Upper lobe of left lung (tissue), 6 donors: ENCODE data around the gene PLXNA2. TPM values are rescaled to one million over a fixed set of nuclear protein-coding genes. Genes with fewer than 3 reads are reported as not detected.
A peak's percentile ranks its signal among the peaks of the same experiment; 100 is the strongest.

Experiments
- ATAC-seq, 2 donors: fragments of 200-7000 bp; cut with Tn5 transposase; one replicate each; pipeline ENCODE4 v1.9.1; 2022; ENCODE audit warnings: mild to moderate bottlenecking in 2 of 2, moderate library complexity in 2 of 2; ENCODE audit not compliant: low FRiP score in 2 of 2
- DNase-seq, 2 donors: peaks; one replicate each; pipeline ENCODE4 v3.0.0-alpha.2; 2019 to 2020
- H3K27ac ChIP-seq, 4 donors: fragments of 200-600 bp; sonication (generic); one replicate each; pipeline ENCODE4 v1.5.1; 2016 to 2019
- H3K27me3 ChIP-seq, 4 donors: fragments of 200-600 bp; sonication (generic); one replicate each; pipeline ENCODE4 v1.5.1; 2017 to 2019
- H3K36me3 ChIP-seq, 4 donors: fragments of 200-600 bp; sonication (generic); one replicate each; pipeline ENCODE4 v1.5.1; 2016 to 2019
- H3K4me1 ChIP-seq, 4 donors: fragments of 200-600 bp; sonication (generic); one replicate each; pipeline ENCODE4 v1.5.1; 2018 to 2019
- H3K4me3 ChIP-seq, 4 donors: fragments of 200-600 bp; sonication (generic); one replicate each; pipeline ENCODE4 v1.5.1; 2017 to 2019; ENCODE audit warnings: mild to moderate bottlenecking in 2 of 4, moderate library complexity in 1 of 4
- H3K9me3 ChIP-seq, 4 donors: fragments of 200-600 bp; sonication (generic); one replicate each; pipeline ENCODE4 v1.5.1; 2018 to 2019
- CTCF ChIP-seq, 6 experiments: fragments of 450-650 bp in 4 of 6; fragments of 200-600 bp in 2 of 6; sonication (generic) in 2 of 6; IDR thresholded peaks; one replicate each; pipeline ENCODE4 v1.5.1; 2016 to 2019; ENCODE audit warnings: antibody characterized with exemption in 6 of 6
- EP300 ChIP-seq, 4 donors: sonication (generic); formaldehyde crosslinking; IDR thresholded peaks; one replicate each; pipeline ENCODE4 v1.5.1; 2017; ENCODE audit warnings: antibody characterized with exemption in 4 of 4, control low read depth in 2 of 4
- POLR2A ChIP-seq, 4 donors: fragments of 450-650 bp; IDR thresholded peaks; one replicate each; pipeline ENCODE4 v1.5.1; 2016 to 2017; ENCODE audit warnings: antibody characterized with exemption in 4 of 4, mild to moderate bottlenecking in 2 of 4
- POLR2AphosphoS5 ChIP-seq, 2 donors: sonication (generic); formaldehyde crosslinking; IDR thresholded peaks; one replicate each; pipeline ENCODE4 v1.5.1; 2017; ENCODE audit warnings: antibody characterized with exemption in 2 of 2
- WGBS, 2 donors: methylation state at CpG; one replicate each; pipeline ENCODE4 v1.1.5; 2017 to 2018; 5-methylcytosine and 5-hydroxymethylcytosine counted together
- total RNA-seq, 6 donors: library from RNA; depleted of rRNA in 4 of 6; stranded (reverse); fragments of >200 nt in 4 of 6; gene quantifications; one replicate each; pipeline versions ENCODE4 v1.1.0 to v1.2.1, GENCODE V29; 2016 to 2021
- donor health status: DM: no; HTN: no; CAD: no; lungs with moderate emphysema.
- donor health status: DM: no; HTN: yes; CAD: no; lungs with severe emphysema.

PLXNA2 gene
- total RNA-seq, 6 donors from 2014 or later = 77.5 to 150 (median 101) TPM

- Histone ChIP-seq H3K4me1 (peaks cover 85 to 96% (median 86%) of the 10 kb centered on the region in 4 donors), H3K36me3 (peaks cover 0 to 21% (median 0%) of the 10 kb centered on the region in 4 donors), H3K27me3 (no peaks in the 10 kb centered on the region), H3K4me3 (no peak overlapping the region), H3K27ac (peak overlapping the region; percentile 73 to 85 (median 80)), H3K9me3 (no peaks in the 10 kb centered on the region)
- TF ChIP-seq POLR2A (IDR thresholded peaks at IDR 0.05) (no peak), EP300 (IDR thresholded peaks at IDR 0.05) (no peak), CTCF (IDR thresholded peaks at IDR 0.05) (no peak), POLR2AphosphoS5 (IDR thresholded peaks at IDR 0.05) (no peak)
- ATAC-seq (no peak), DNase-seq (no peak)
- WGBS, 2 donors = 71 to 83% methylated on average over 5 of the region's 5 CpGs
These were observed 38.8 kb downstream of the PLXNA2 start for GRCh38 chr1:208205216-208206013.

GRCh38 chr1:208204779-208205178 lies 39.4 kb downstream of the PLXNA2 start:
- DNase-seq = no peak
- Histone ChIP-seq H3K9me3 (no peaks in the 10 kb centered on the region), H3K36me3 (peaks cover 0 to 16% (median 0%) of the 10 kb centered on the region in 4 donors), H3K27me3 (no peaks in the 10 kb centered on the region), H3K27ac (peak overlapping the region; percentile 73 to 85 (median 80)), H3K4me3 (no peak overlapping the region), H3K4me1 (peaks cover 85 to 94% (median 88%) of the 10 kb centered on the region in 4 donors)
- WGBS, 2 donors = 54 to 70% methylated on average over 2 of the region's 2 CpGs
- ATAC-seq = no peak
- TF ChIP-seq POLR2A (IDR thresholded peaks at IDR 0.05) (no peak), CTCF (IDR thresholded peaks at IDR 0.05) (no peak), POLR2AphosphoS5 (IDR thresholded peaks at IDR 0.05) (no peak), EP300 (IDR thresholded peaks at IDR 0.05) (no peak)

DNA sequence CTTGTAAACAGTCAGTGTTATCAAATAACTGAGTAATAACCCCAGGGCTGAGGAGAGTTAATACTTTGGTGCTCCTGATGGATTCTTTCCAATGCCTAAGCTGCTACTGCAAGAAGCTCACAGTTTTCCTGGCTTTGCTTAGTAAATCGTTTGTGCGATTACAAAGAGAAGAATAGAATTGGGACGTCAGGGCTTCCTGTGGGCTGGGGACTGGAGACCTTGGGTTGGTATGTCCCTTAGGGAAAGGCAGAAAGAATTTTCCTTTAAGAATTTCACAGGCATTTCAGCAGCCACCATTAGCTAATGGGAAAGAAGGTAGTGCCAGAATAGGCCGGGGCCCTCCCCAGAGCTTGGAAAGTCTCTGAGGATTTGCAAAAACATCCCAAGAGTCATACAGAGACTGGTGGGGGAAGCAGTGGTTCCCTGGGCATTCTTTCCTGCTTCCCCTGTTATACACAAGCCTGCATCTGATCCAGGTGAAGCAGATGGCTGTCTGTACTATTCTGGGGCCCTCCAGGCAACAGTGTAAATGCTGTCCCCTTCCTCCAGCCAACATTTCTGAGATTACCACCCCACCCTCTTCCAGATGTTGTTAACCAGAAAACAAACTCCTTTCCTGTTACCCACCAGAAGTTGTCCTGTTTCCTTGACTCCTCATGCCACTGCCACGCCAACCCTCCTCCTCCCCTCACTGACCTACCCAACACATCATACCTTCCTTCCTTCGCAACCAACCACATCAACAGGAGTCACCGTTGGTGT lies 40.2 kb downstream of the PLXNA2 start:
- peaks cover 78 to 89% (median 81%) of the 10 kb centered on the region in 4 donors for H3K4me1 ChIP-seq
- peak overlapping the region; percentile 73 to 85 (median 80) for H3K27ac ChIP-seq
- DNase-seq (no peak), ATAC-seq (no peak)
- TF ChIP-seq EP300 (IDR thresholded peaks at IDR 0.05) (peak in 1 of 4 donors; percentile 11), CTCF (IDR thresholded peaks at IDR 0.05) (no peak), POLR2AphosphoS5 (IDR thresholded peaks at IDR 0.05) (peak in 1 of 2 donors; percentile 38), POLR2A (IDR thresholded peaks at IDR 0.05) (no peak)
- no peaks in the 10 kb centered on the region for H3K9me3 ChIP-seq
- no peaks in the 10 kb centered on the region for H3K27me3 ChIP-seq
- no peak overlapping the region for H3K4me3 ChIP-seq
- WGBS, 2 donors = 47 to 55% methylated on average over 7 of the region's 7 CpGs
- peaks cover 0 to 15% (median 0%) of the 10 kb centered on the region in 4 donors for H3K36me3 ChIP-seq

DNA sequence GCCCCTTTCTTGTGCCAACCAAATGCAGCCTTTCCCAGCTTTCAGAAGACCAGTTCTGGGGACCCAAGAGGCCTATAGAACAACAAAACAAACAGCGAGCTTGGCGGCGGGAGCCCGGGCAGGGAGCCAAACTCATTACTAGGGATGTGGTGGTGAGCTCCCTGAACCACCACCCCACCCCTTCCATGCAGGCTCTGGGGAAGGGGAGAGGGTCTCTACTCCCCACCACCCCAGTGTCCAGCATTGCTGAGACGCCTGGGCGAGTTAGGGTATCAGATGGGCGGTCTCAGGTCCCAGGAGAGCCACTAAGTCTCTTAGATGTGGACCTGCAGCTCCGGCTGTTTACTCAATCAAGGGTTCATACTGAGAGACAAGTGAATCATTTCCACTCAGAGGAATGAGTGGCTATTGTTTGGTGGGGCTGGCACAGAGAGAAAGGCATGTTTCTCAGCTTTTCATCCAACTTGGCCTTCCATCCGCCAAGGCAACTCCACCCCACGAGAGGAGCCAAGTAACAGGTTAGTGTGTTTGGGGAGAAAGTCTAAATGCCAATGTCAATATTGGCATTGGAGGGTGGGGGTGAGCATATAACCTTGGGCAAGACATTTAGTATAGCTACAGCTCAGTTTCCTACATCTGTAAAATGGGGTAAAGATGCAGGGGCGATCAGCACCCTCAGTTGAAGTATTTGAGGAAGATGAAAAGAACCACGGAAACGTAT lies 40.9 kb downstream of the PLXNA2 start:
- Histone ChIP-seq H3K9me3 (no peaks in the 10 kb centered on the region), H3K4me3 (no peak overlapping the region), H3K4me1 (peaks cover 71 to 81% (median 74%) of the 10 kb centered on the region in 4 donors), H3K27me3 (no peaks in the 10 kb centered on the region), H3K27ac (peak overlapping the region; percentile 73 to 85 (median 80)), H3K36me3 (peaks cover 0 to 15% (median 1%) of the 10 kb centered on the region in 4 donors)
- DNase-seq = peak; percentile 53 to 75
- peak; percentile 25 to 32 for ATAC-seq
- TF ChIP-seq POLR2AphosphoS5 (IDR thresholded peaks at IDR 0.05) (peak; percentile 11 to 54), POLR2A (IDR thresholded peaks at IDR 0.05) (no peak), EP300 (IDR thresholded peaks at IDR 0.05) (peak in 1 of 4 donors; percentile 34), CTCF (IDR thresholded peaks at IDR 0.05) (no peak)
- WGBS, 2 donors = 33 to 36% methylated on average over 10 to 13 of the region's 13 CpGs
